ENCODE results near the gene PHAX.
A peak's percentile ranks its signal among the peaks of the same experiment; 100 is the strongest.
"Not testable (repeated sequence)": the region's sequence is repeated elsewhere in the genome, so short reads cannot be mapped to it uniquely, and the experiment has no call there.

Gene PHAX

GRCh38 chr5:126600631-126601511 lies at the start of gene PHAX:
PHAX (plus strand) TSS chr5:126600947; CDS start chr5:126600963, 16 bp downstream.
- peak; percentile 75 for DNase-seq

GRCh38 chr5:126552614-126553013 lies 48.1 kb upstream of the PHAX start:
- no peak for DNase-seq

GRCh38 chr5:126555101-126555500 lies 45.6 kb upstream of the PHAX start:
- not testable (repeated sequence) for DNase-seq

- no peak for DNase-seq
Observed at GRCh38 chr5:126561908-126562307, 38.8 kb upstream of the PHAX start.

GRCh38 chr5:126562823-126563222 lies 37.9 kb upstream of the PHAX start:
- DNase-seq, result no peak

- no peak for DNase-seq
Observed at GRCh38 chr5:126568206-126568755, 32.5 kb upstream of the PHAX start.

- no peak for DNase-seq
Observed at GRCh38 chr5:126575644-126576043, 25.1 kb upstream of the PHAX start.

GRCh38 chr5:126576974-126577373 lies 23.8 kb upstream of the PHAX start:
- no peak for DNase-seq

GRCh38 chr5:126577415-126577814 lies 23.3 kb upstream of the PHAX start:
- no peak for DNase-seq

- DNase-seq, result no peak
Observed at GRCh38 chr5:126579716-126580115, 21.0 kb upstream of the PHAX start.

GRCh38 chr5:126583761-126584160 lies 17.0 kb upstream of the PHAX start:
- no peak for DNase-seq

GRCh38 chr5:126587551-126588390 lies 13.0 kb upstream of the PHAX start:
- DNase-seq, result no peak

- DNase-seq, result no peak
Observed at GRCh38 chr5:126589536-126590297, 11.0 kb upstream of the PHAX start.

- no peak for DNase-seq
Observed at GRCh38 chr5:126591549-126591948, 9.2 kb upstream of the PHAX start.

GRCh38 chr5:126594748-126595485 lies 5.8 kb upstream of the PHAX start, which contains the start of gene ALDH7A1:
ALDH7A1 (minus strand) TSS chr5:126595219; CDS start chr5:126595198, 21 bp downstream.
- DNase-seq, result peak; percentile 11 to 43

- DNase-seq, result no peak
Observed at GRCh38 chr5:126595486-126596083, 5.2 kb upstream of the PHAX start.

- DNase-seq, result no peak
Observed at GRCh38 chr5:126597156-126597555, 3.6 kb upstream of the PHAX start.

- no peak for DNase-seq
Observed at GRCh38 chr5:126599499-126599898, 1.2 kb upstream of the PHAX start.

- DNase-seq, result not testable (repeated sequence)
Observed at GRCh38 chr5:126599971-126600630, 646 bp upstream of the PHAX start.

GRCh38 chr5:126603402-126603991 lies 2.8 kb downstream of the PHAX start:
- no peak for DNase-seq
